ENCODE measurements around the gene OR3A2.
"Not testable (repeated sequence)": the region's sequence is repeated elsewhere in the genome, so short reads cannot be mapped to it uniquely, and the experiment has no call there.

OR3A2 gene

GRCh38 chr17:3398310-3398709 is 12.2 kb upstream of the OR3A2 start, which contains the start of gene OR1E1:
OR1E1 (minus strand) TSS chr17:3398410; CDS start chr17:3398410, 0 bp downstream.
- H3K9me3 ChIP-seq = no peaks in the 10 kb centered on the region
- H3K36me3 ChIP-seq = no peaks in the 10 kb centered on the region
- H3K4me3 ChIP-seq = no peak within 1 kb of the TSS

GRCh38 chr17:3397801-3398200 is 11.7 kb upstream of the OR3A2 start:
- H3K9me3 ChIP-seq, H3K27ac ChIP-seq: not testable (repeated sequence)

More at GRCh38 chr17:3398310-3398709, 12.2 kb upstream of the OR3A2 start, which contains the start of gene OR1E1:
- Histone ChIP-seq H3K9ac (no peak within 1 kb of the TSS), H4K20me1 (no peaks in the 10 kb centered on the region), H3K4me1 (no peaks in the 10 kb centered on the region), H3K27me3 (no peaks in the 10 kb centered on the region), H3K27ac (no peak within 1 kb of the TSS), H3K4me2 (no peak within 1 kb of the TSS)
- no peak for TF ChIP-seq Cebpa-rat (IDR thresholded peaks at IDR 0.05)

GRCh38 chr17:3389791-3390190 is 3.7 kb upstream of the OR3A2 start:
- Histone ChIP-seq H3K9ac (no peak overlapping the region), H4K20me1 (no peaks in the 10 kb centered on the region), H3K36me3 (no peaks in the 10 kb centered on the region), H3K4me2 (no peak overlapping the region), H3K4me1 (no peaks in the 10 kb centered on the region), H3K9me3 (peaks cover 14% of the 10 kb centered on the region), H3K4me3 (no peak overlapping the region), H3K27me3 (no peaks in the 10 kb centered on the region), H3K27ac (no peak overlapping the region)
- TF ChIP-seq Cebpa-rat (IDR thresholded peaks at IDR 0.05) = no peak

More at GRCh38 chr17:3397801-3398200, 11.7 kb upstream of the OR3A2 start:
- not testable (repeated sequence) for H3K9ac ChIP-seq, H4K20me1 ChIP-seq, H3K27me3 ChIP-seq, H3K4me1 ChIP-seq, H3K4me2 ChIP-seq, H3K4me3 ChIP-seq, H3K36me3 ChIP-seq

DNA sequence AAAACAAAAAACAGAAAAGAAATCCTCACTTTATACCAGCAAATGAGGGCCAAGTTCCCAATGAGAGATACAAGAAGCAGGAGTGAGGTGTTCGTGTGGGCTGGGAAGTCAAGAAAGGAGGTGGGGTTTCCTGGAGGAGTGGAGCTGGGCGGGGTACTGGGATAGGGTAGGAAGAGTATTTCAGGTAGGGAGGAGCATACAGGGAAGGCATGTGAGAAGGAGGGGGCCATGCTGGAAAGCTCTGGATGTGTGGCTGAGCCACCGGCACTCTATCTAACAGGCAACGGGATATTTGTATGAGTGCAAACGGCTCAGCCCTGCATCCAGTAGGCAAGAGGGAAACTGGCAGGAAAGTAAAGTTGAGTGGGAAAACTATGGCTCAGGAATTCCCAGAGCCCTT is 4.2 kb downstream of the OR3A2 start:
- H4K20me1 ChIP-seq = no peaks in the 10 kb centered on the region
- H3K27me3 ChIP-seq = no peaks in the 10 kb centered on the region
- H3K9ac ChIP-seq = no peak overlapping the region
- H3K27ac ChIP-seq = no peak overlapping the region
- TF ChIP-seq Cebpa-rat (IDR thresholded peaks at IDR 0.05) = no peak
- peaks cover 10% of the 10 kb centered on the region for H3K9me3 ChIP-seq
- H3K4me2 ChIP-seq = no peak overlapping the region
- H3K36me3 ChIP-seq = no peaks in the 10 kb centered on the region
- H3K4me3 ChIP-seq = no peak overlapping the region
- no peaks in the 10 kb centered on the region for H3K4me1 ChIP-seq

DNA sequence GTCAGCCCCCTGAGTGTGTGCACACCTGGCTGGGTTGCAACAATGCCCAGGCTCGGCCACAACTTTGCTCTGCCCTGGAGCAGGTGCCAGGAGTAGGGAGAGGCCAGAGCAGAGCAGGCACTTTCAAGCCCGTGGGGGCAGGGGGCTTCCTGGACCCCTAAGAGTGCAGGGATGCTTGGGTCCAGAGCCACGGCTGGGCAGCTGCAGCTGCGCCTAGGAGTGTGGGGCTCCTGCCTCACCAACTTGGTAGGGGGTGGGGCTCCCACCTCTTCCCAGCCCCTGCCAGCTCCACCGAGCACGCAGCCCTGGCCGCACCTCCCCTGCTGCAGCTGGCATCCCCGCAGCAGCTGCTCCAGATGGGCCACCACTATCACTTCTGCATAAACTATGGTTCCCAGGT is 7.8 kb downstream of the OR3A2 start:
- no peaks in the 10 kb centered on the region for H3K27me3 ChIP-seq
- no peaks in the 10 kb centered on the region for H3K4me1 ChIP-seq
- no peak overlapping the region for H3K27ac ChIP-seq
- H4K20me1 ChIP-seq = no peaks in the 10 kb centered on the region
- TF ChIP-seq Cebpa-rat (IDR thresholded peaks at IDR 0.05) = no peak
- no peak overlapping the region for H3K4me2 ChIP-seq
- no peaks in the 10 kb centered on the region for H3K36me3 ChIP-seq
- H3K9ac ChIP-seq = no peak overlapping the region
- H3K9me3 ChIP-seq = peaks cover 9% of the 10 kb centered on the region
- no peak overlapping the region for H3K4me3 ChIP-seq

DNA sequence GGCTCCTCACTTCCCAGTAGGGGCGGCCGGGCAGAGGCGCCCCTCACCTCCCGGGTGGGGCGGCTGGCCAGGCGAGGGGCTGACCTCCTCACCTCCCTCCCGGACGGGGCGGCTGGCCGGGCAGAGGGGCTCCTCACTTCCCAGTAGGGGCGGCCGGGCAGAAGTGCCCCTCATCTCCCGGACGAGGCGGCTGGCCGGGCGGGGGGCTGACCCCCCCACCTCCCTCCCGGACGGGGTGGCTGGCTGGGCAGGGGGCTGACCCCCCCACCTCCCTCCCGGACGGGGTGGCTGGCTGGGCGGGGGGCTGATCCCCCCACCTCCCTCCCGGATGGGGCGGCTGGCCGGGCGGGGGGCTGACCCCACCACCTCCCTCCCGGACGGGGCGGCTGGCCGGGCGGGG is 14.9 kb downstream of the OR3A2 start:
- H3K4me3 ChIP-seq, H3K4me1 ChIP-seq, H3K27ac ChIP-seq, H4K20me1 ChIP-seq, H3K4me2 ChIP-seq, H3K36me3 ChIP-seq, H3K9ac ChIP-seq, H3K27me3 ChIP-seq: not testable (repeated sequence)
- H3K9me3 ChIP-seq = peaks cover 30% of the 10 kb centered on the region

- not testable (repeated sequence) for H3K4me2 ChIP-seq, H3K4me3 ChIP-seq, H3K27ac ChIP-seq, H3K9me3 ChIP-seq, H4K20me1 ChIP-seq, H3K27me3 ChIP-seq, H3K9ac ChIP-seq, H3K36me3 ChIP-seq, H3K4me1 ChIP-seq
Observed at GRCh38 chr17:3342782-3343181, 43.3 kb downstream of the OR3A2 start.

- no peaks in the 10 kb centered on the region for H3K27me3 ChIP-seq
- peaks cover 6% of the 10 kb centered on the region; the same call in 1 of the 2 replicates for H3K9me3 ChIP-seq
- H3K36me3 ChIP-seq = no peaks in the 10 kb centered on the region
- no peaks in the 10 kb centered on the region for H4K20me1 ChIP-seq
- H3K4me2 ChIP-seq = no peak overlapping the region
- no peak overlapping the region for H3K4me3 ChIP-seq
- H3K27ac ChIP-seq = no peak overlapping the region
- no peak for TF ChIP-seq Cebpa-rat (IDR thresholded peaks at IDR 0.05)
- no peak overlapping the region for H3K9ac ChIP-seq
- H3K4me1 ChIP-seq = peaks cover 9% of the 10 kb centered on the region
Observed at GRCh38 chr17:3335876-3336275, 50.2 kb downstream of the OR3A2 start.

GRCh38 chr17:3318336-3318735 is 67.8 kb downstream of the OR3A2 start:
- Histone ChIP-seq H3K36me3 (no peaks in the 10 kb centered on the region), H3K9me3 (no peaks in the 10 kb centered on the region), H3K4me2 (no peak overlapping the region), H3K4me3 (no peak overlapping the region), H3K9ac (no peak overlapping the region), H4K20me1 (no peaks in the 10 kb centered on the region), H3K4me1 (no peaks in the 10 kb centered on the region; the same call in 1 of the 2 replicates), H3K27ac (no peak overlapping the region), H3K27me3 (no peaks in the 10 kb centered on the region)
- TF ChIP-seq Cebpa-rat (IDR thresholded peaks at IDR 0.05) = no peak

GRCh38 chr17:3316836-3317235 is 69.3 kb downstream of the OR3A2 start:
- Histone ChIP-seq H3K27me3 (no peaks in the 10 kb centered on the region), H3K4me3 (no peak overlapping the region), H3K27ac (no peak overlapping the region), H3K9ac (no peak overlapping the region), H4K20me1 (no peaks in the 10 kb centered on the region), H3K4me1 (no peaks in the 10 kb centered on the region; the same call in 1 of the 2 replicates), H3K9me3 (no peaks in the 10 kb centered on the region), H3K36me3 (no peaks in the 10 kb centered on the region), H3K4me2 (no peak overlapping the region)
- no peak for TF ChIP-seq Cebpa-rat (IDR thresholded peaks at IDR 0.05)

DNA sequence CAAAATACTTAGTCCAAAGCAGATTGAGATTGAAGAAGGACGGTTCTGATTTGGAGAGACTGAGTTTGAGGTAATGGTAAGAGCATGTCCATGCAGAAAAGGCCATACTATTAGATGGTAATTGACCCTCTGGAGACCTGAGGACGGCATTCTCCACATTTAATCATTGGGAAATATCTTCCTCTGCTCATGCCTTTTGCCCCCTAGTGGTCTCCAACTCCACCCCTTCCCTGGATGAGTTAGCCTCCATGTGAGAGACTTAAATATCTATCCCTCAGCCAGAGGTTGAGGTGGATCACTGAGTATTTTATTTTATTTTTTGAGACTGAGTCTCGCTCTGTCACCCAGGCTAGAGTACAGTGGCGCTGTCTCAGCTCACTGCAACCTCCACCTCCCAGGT is 77.5 kb downstream of the OR3A2 start:
- H3K4me1 ChIP-seq = no peaks in the 10 kb centered on the region
- H3K4me2 ChIP-seq = no peak overlapping the region
- H3K4me3 ChIP-seq = no peak overlapping the region
- TF ChIP-seq Cebpa-rat (IDR thresholded peaks at IDR 0.05) = no peak
- H3K36me3 ChIP-seq = no peaks in the 10 kb centered on the region
- H3K9me3 ChIP-seq = no peaks in the 10 kb centered on the region
- no peaks in the 10 kb centered on the region for H4K20me1 ChIP-seq
- H3K27me3 ChIP-seq = no peaks in the 10 kb centered on the region
- no peak overlapping the region for H3K9ac ChIP-seq
- no peak overlapping the region for H3K27ac ChIP-seq

Measured in BLaER1 (cell line).